HG03097 (cell line): ENCODE results near the gene MICAL1.

ENCODE experiments used
- ATAC-seq: cut with Tn5 transposase; IDR thresholded peaks from one replicate; pipeline ENCODE4 v1.9.1; 2021; ENCODE audit not compliant: unreplicated experiment, low FRiP score

The MICAL1 gene

GRCh38 chr6:109440331-109441068 is 15.1 kb downstream of the MICAL1 start, which contains the start of the genes PPIL6 and SMPD2:
PPIL6 (minus strand) TSS chr6:109440628; CDS start chr6:109440590, 38 bp downstream.
SMPD2 (plus strand) TSS chr6:109440724; CDS start chr6:109441122, 398 bp downstream.
- ATAC-seq, result peak; percentile 88

GRCh38 chr6:109436041-109436440 is 19.5 kb downstream of the MICAL1 start:
- no peak for ATAC-seq

- no peak for ATAC-seq
These were observed 21.1 kb downstream of the MICAL1 start for GRCh38 chr6:109434456-109434855.

- ATAC-seq, result no peak
These were observed 26.1 kb downstream of the MICAL1 start for GRCh38 chr6:109429496-109429895.

GRCh38 chr6:109428889-109429477 is 26.6 kb downstream of the MICAL1 start:
- ATAC-seq, result no peak

- no peak for ATAC-seq
These were observed 30.6 kb downstream of the MICAL1 start for GRCh38 chr6:109424946-109425345.

- no peak for ATAC-seq
These were observed 34.4 kb downstream of the MICAL1 start for GRCh38 chr6:109421184-109421583.

- ATAC-seq, result no peak
These were observed 34.8 kb downstream of the MICAL1 start for GRCh38 chr6:109420751-109421150.

- ATAC-seq, result no peak
These were observed 37.9 kb downstream of the MICAL1 start for GRCh38 chr6:109417646-109418045.

GRCh38 chr6:109411034-109411433 is 44.5 kb downstream of the MICAL1 start:
- no peak for ATAC-seq

GRCh38 chr6:109406196-109406595 is 49.4 kb downstream of the MICAL1 start:
- no peak for ATAC-seq

GRCh38 chr6:109397020-109397419 is 58.6 kb downstream of the MICAL1 start:
- no peak for ATAC-seq

GRCh38 chr6:109396046-109396718 is 59.4 kb downstream of the MICAL1 start:
- ATAC-seq, result no peak
